Measurements from ENCODE around the gene HPN. TPM values are rescaled to one million over a fixed set of nuclear protein-coding genes. Genes with fewer than 3 reads are reported as not detected.

The HPN gene
- total and polyA plus RNA-seq, 2 of the 13 experiments (the other 11 are each of a cell fraction or from before 2014, with no cell fraction given) = 46.7 to 261 TPM

DNA sequence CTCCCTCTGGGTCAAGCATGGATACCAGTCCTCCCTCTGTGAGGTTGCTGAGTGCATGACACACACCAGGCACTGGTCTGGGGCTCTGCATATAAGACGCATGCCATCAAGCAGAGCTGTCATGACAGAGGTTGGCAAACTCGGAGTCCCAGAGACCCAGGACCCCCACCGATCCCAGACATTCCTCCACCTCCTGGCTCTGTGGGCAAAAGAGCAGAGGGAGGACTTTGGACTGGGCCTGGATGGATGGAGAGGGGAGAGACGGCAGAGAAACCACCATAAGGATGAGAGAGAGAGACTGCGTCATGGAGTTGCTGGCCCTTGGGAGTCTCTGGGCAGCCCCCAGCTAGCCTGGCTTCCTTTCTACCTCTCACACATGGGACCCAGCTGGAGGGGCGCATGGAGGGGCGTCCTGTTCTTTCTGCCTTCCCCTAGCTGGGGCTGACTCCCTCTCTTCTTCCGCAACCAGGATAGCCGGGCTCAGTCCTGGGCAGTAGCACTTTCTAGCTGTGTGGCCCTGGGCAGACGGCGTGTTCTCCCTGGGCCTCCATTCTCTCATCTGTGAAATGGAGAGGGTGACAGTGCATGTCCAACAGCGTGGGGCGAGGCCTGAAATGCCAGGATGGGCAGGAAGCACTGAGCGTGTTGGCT lies 1.6 kb downstream of the HPN start (continued):
- TF ChIP-seq, protein P1, sequence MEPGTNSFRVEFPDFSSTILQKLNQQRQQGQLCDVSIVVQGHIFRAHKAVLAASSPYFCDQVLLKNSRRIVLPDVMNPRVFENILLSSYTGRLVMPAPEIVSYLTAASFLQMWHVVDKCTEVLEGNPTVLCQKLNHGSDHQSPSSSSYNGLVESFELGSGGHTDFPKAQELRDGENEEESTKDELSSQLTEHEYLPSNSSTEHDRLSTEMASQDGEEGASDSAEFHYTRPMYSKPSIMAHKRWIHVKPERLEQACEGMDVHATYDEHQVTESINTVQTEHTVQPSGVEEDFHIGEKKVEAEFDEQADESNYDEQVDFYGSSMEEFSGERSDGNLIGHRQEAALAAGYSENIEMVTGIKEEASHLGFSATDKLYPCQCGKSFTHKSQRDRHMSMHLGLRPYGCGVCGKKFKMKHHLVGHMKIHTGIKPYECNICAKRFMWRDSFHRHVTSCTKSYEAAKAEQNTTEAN (CRISPR knock-in tag; conservative IDR thresholded peaks at IDR 0.05) = no peak
- TF ChIP-seq PHF21A (CRISPR knock-in tag; IDR thresholded peaks at IDR 0.05) (0 out of 2 replicates have a peak, but pooled peaks have one; percentile 13), HNF4A (CRISPR knock-in tag; IDR thresholded peaks at IDR 0.05) (peak; percentile 67), YY1 (IDR thresholded peaks at IDR 0.05; ENCODE audit: insufficient read depth, insufficient replicate concordance, low read depth, low read length) (peak; percentile 19), ZNF766 (CRISPR knock-in tag; IDR thresholded peaks at IDR 0.05; ENCODE audit: borderline replicate concordance) (0 out of 2 replicates have a peak, but pooled peaks have one; percentile 56), KMT2A (CRISPR knock-in tag; IDR thresholded peaks at IDR 0.05) (no peak), BRCA1 (CRISPR knock-in tag; IDR thresholded peaks at IDR 0.05) (0 out of 2 replicates have a peak, but pooled peaks have one; percentile 43), KLF12 (CRISPR knock-in tag; IDR thresholded peaks at IDR 0.05; ENCODE audit: borderline replicate concordance) (0 out of 2 replicates have a peak, but pooled peaks have one; percentile 51), TEAD3 (CRISPR knock-in tag; optimal IDR thresholded peaks at IDR 0.05; ENCODE audit: borderline replicate concordance) (peak; percentile 33), RAD51 (IDR thresholded peaks at IDR 0.05; ENCODE audit: borderline replicate concordance) (no peak)
- TF ChIP-seq, protein P2, sequence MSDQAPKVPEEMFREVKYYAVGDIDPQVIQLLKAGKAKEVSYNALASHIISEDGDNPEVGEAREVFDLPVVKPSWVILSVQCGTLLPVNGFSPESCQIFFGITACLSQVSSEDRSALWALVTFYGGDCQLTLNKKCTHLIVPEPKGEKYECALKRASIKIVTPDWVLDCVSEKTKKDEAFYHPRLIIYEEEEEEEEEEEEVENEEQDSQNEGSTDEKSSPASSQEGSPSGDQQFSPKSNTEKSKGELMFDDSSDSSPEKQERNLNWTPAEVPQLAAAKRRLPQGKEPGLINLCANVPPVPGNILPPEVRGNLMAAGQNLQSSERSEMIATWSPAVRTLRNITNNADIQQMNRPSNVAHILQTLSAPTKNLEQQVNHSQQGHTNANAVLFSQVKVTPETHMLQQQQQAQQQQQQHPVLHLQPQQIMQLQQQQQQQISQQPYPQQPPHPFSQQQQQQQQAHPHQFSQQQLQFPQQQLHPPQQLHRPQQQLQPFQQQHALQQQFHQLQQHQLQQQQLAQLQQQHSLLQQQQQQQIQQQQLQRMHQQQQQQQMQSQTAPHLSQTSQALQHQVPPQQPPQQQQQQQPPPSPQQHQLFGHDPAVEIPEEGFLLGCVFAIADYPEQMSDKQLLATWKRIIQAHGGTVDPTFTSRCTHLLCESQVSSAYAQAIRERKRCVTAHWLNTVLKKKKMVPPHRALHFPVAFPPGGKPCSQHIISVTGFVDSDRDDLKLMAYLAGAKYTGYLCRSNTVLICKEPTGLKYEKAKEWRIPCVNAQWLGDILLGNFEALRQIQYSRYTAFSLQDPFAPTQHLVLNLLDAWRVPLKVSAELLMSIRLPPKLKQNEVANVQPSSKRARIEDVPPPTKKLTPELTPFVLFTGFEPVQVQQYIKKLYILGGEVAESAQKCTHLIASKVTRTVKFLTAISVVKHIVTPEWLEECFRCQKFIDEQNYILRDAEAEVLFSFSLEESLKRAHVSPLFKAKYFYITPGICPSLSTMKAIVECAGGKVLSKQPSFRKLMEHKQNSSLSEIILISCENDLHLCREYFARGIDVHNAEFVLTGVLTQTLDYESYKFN (CRISPR knock-in tag; conservative IDR thresholded peaks at IDR 0.05) = peak; percentile 17; the same call in 1 of the 2 replicates
- TF ChIP-seq, protein P3, sequence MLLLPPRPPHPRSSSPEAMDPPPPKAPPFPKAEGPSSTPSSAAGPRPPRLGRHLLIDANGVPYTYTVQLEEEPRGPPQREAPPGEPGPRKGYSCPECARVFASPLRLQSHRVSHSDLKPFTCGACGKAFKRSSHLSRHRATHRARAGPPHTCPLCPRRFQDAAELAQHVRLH (CRISPR knock-in tag; IDR thresholded peaks at IDR 0.05; ENCODE audit: borderline replicate concordance, low read depth) = 0 out of 2 replicates have a peak, but pooled peaks have one; percentile 26
